Measurements from ENCODE around the gene ZNF501.
A peak's percentile ranks its signal among the peaks of the same experiment; 100 is the strongest.

The ZNF501 gene

GRCh38 chr3:44729384-44729910 lies at the start of gene ZNF501:
TSS of gene ZNF501 (plus strand) at chr3:44729635. CDS start at chr3:44734422, 4,787 bp downstream.
- DNase-seq (ENCODE audit: low read depth in 2 of 2): peak; percentile 81 to 82

- DNase-seq (ENCODE audit: low read depth in 2 of 2): no peak
These were observed 48.4 kb upstream of the ZNF501 start for GRCh38 chr3:44680921-44681455.

GRCh38 chr3:44682182-44682896 lies 47.1 kb upstream of the ZNF501 start:
- no peak for DNase-seq (ENCODE audit: low read depth in 2 of 2)

GRCh38 chr3:44685128-44685800 lies 44.2 kb upstream of the ZNF501 start:
- DNase-seq (ENCODE audit: low read depth in 2 of 2): peak; percentile 34 to 35

- no peak for DNase-seq (ENCODE audit: low read depth in 2 of 2)
These were observed 41.5 kb upstream of the ZNF501 start for GRCh38 chr3:44687898-44688297.

- peak; percentile 44 to 55 for DNase-seq (ENCODE audit: low read depth in 2 of 2)
These were observed 16.9 kb upstream of the ZNF501 start, which contains the start of gene ZNF502 for GRCh38 chr3:44712455-44713075. TSS of gene ZNF502 (plus strand) at chr3:44712660. CDS start at chr3:44720262, 7,602 bp downstream.

GRCh38 chr3:44721231-44722102 lies 8.0 kb upstream of the ZNF501 start:
- DNase-seq (ENCODE audit: low read depth in 2 of 2): no peak

- DNase-seq (ENCODE audit: low read depth in 2 of 2): no peak
These were observed 7.4 kb upstream of the ZNF501 start for GRCh38 chr3:44722103-44722401.

GRCh38 chr3:44734646-44735168 lies 5.3 kb downstream of the ZNF501 start:
- no peak for DNase-seq (ENCODE audit: low read depth in 2 of 2)

- DNase-seq (ENCODE audit: low read depth in 2 of 2): no peak
These were observed 31.6 kb downstream of the ZNF501 start for GRCh38 chr3:44761101-44761423.

GRCh38 chr3:44761424-44762169 lies 32.2 kb downstream of the ZNF501 start, which contains the start of the genes KIAA1143 and KIF15:
TSS of gene KIAA1143 (minus strand) at chr3:44761619. CDS start at chr3:44761602, 17 bp downstream.
TSS of gene KIF15 (plus strand) at chr3:44761794. CDS start at chr3:44761866, 72 bp downstream.
- peak; percentile 97 to 98 for DNase-seq (ENCODE audit: low read depth in 2 of 2)

- DNase-seq (ENCODE audit: low read depth in 2 of 2): no peak
These were observed 32.8 kb downstream of the ZNF501 start for GRCh38 chr3:44762170-44762677.

- DNase-seq (ENCODE audit: low read depth in 2 of 2): no peak
These were observed 33.3 kb downstream of the ZNF501 start for GRCh38 chr3:44762690-44763089.

GRCh38 chr3:44764248-44764647 lies 34.8 kb downstream of the ZNF501 start:
- DNase-seq (ENCODE audit: low read depth in 2 of 2): no peak

GRCh38 chr3:44771424-44772098 lies 42.1 kb downstream of the ZNF501 start:
- DNase-seq (ENCODE audit: low read depth in 2 of 2): no peak

GRCh38 chr3:44772099-44772442 lies 42.6 kb downstream of the ZNF501 start:
- no peak for DNase-seq (ENCODE audit: low read depth in 2 of 2)

GRCh38 chr3:44782891-44783290 lies 53.5 kb downstream of the ZNF501 start:
- DNase-seq (ENCODE audit: low read depth in 2 of 2): no peak

All from stimulated activated CD4-positive, alpha-beta T cell treated with anti-CD3 and anti-CD28 coated beads, Interleukin-12 subunit alpha, Interleukin-12 subunit beta, amount 100 ng/mL, for 24 hours (primary cell).